HG03342 (cell line): Measurements from ENCODE around the gene DOCK2.

Source experiments
- ATAC-seq: cut with Tn5 transposase; IDR thresholded peaks from one replicate; pipeline ENCODE4 v1.9.1; 2021; ENCODE audit warnings: mild to moderate bottlenecking, moderate library complexity; ENCODE audit not compliant: unreplicated experiment

Gene DOCK2

GRCh38 chr5:170110403-170111087 lies 473.5 kb downstream of the DOCK2 start:
- no peak for ATAC-seq

DNA sequence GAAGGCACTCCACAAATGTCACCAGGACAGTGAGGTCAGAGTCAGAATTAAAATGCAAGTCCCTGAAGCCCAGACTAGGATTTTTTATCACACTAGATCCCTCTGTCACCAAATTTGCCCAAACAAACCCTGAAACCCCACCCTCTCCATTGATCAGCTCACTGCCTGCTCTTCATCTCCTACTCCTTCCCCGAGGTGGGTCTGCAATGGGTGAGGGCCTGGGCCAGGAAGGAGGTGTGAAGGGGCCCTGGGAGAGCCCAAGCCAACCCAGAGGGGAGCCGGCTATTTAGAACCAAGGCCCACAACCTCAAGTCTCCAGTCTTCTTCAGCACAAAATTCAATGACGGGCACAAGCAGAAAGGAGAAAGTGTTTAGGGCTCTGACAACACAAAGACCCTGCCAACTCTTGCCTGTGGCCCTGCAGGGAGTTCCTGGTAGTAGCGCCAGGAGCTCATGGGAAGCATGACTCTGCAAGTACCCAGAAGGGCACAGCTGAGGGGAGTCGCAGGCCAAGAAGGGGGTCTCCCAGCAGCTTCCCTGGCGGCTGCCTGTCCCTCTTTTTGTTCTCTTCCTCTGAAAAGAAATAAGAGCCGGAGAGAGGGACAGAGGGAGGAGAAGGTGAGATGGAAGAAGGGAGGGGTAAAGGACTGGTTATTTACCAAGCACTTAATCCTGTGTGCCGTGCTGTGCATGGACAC lies 474.2 kb downstream of the DOCK2 start:
- no peak for ATAC-seq

GRCh38 chr5:170112876-170113521 lies 475.9 kb downstream of the DOCK2 start:
- no peak for ATAC-seq

DNA sequence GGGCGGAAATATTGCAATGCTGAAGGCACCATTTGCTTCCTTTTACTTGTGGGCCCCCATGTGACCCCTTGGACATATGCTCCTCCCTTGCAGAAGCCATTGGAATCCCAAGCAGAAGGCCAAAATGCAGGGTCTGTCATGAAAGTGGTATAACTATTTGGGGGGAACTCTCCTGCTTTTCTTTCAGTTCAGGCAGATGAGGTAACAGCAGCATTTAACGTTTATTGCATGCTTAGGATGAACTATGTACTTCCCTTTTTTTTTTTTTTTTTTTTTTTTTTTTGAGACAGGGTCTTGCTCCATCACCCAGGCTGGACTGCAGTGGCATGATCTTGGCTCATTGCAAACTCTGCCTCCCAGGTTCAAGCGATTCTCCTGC lies 476.4 kb downstream of the DOCK2 start:
- ATAC-seq = no peak

GRCh38 chr5:170114271-170114670 lies 477.2 kb downstream of the DOCK2 start:
- no peak for ATAC-seq

GRCh38 chr5:170115925-170116324 lies 478.9 kb downstream of the DOCK2 start:
- no peak for ATAC-seq

GRCh38 chr5:170117736-170118135 lies 480.7 kb downstream of the DOCK2 start:
- no peak for ATAC-seq

- ATAC-seq = no peak
These were observed 483.5 kb downstream of the DOCK2 start for GRCh38 chr5:170120576-170120975.

- no peak for ATAC-seq
These were observed 484.2 kb downstream of the DOCK2 start for GRCh38 chr5:170121321-170121720.

DNA sequence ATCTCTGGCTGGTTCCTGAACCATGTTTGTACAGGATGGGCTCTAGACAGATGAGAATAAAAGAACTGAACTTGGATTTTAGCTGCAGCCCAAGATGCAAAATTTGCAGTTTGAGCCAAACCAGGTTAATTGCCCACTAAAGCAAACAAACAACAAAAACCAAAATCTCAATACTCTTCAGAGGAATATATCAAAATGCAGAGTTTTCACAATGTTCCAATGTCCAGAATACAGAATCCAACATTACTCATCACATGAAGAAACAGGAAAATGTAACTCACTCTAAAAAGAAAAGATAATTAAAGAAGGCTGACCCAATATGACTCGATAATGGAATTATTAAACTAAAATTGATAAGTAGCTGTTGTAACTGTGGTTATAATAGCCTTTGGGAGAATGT lies 489.0 kb downstream of the DOCK2 start:
- ATAC-seq = no peak

GRCh38 chr5:170126626-170127025 lies 489.6 kb downstream of the DOCK2 start:
- ATAC-seq = no peak

- ATAC-seq = no peak
These were observed 494.2 kb downstream of the DOCK2 start for GRCh38 chr5:170131235-170131634.

GRCh38 chr5:170132269-170132975 lies 495.3 kb downstream of the DOCK2 start:
- ATAC-seq = no peak
